Measurements from ENCODE around the gene SNAPC4.
"Not testable (repeated sequence)": the region's sequence is repeated elsewhere in the genome, so short reads cannot be mapped to it uniquely, and the experiment has no call there.

SNAPC4 gene

GRCh38 chr9:136431782-136432350 is 31.9 kb upstream of the SNAPC4 start:
- no peak for DNase-seq

- DNase-seq, result no peak
Observed at GRCh38 chr9:136430588-136431234, 30.7 kb upstream of the SNAPC4 start.

- no peak for DNase-seq
Observed at GRCh38 chr9:136429683-136430491, 29.9 kb upstream of the SNAPC4 start.

GRCh38 chr9:136429075-136429628 is 29.2 kb upstream of the SNAPC4 start:
- no peak for DNase-seq

- DNase-seq, result no peak
Observed at GRCh38 chr9:136426787-136427186, 26.8 kb upstream of the SNAPC4 start.

- DNase-seq, result not testable (repeated sequence)
Observed at GRCh38 chr9:136425367-136425766, 25.4 kb upstream of the SNAPC4 start.

- DNase-seq, result no peak
Observed at GRCh38 chr9:136424750-136425362, 24.9 kb upstream of the SNAPC4 start.

GRCh38 chr9:136423432-136424146 is 23.6 kb upstream of the SNAPC4 start:
- DNase-seq, result no peak

- DNase-seq, result no peak
Observed at GRCh38 chr9:136422876-136423275, 22.9 kb upstream of the SNAPC4 start.

- DNase-seq, result no peak
Observed at GRCh38 chr9:136421791-136422190, 21.8 kb upstream of the SNAPC4 start.

- DNase-seq, result no peak
Observed at GRCh38 chr9:136419092-136419420, 19.1 kb upstream of the SNAPC4 start.

- DNase-seq, result no peak
Observed at GRCh38 chr9:136418182-136419091, 18.5 kb upstream of the SNAPC4 start.

GRCh38 chr9:136416914-136417313 is 16.9 kb upstream of the SNAPC4 start:
- DNase-seq, result no peak

GRCh38 chr9:136416427-136416826 is 16.5 kb upstream of the SNAPC4 start:
- no peak for DNase-seq

- no peak for DNase-seq
Observed at GRCh38 chr9:136412962-136413361, 13.0 kb upstream of the SNAPC4 start.

- DNase-seq, result no peak
Observed at GRCh38 chr9:136411378-136411777, 11.4 kb upstream of the SNAPC4 start.

GRCh38 chr9:136410500-136411287 is 10.7 kb upstream of the SNAPC4 start, which contains the start of the genes ENTR1 and PMPCA:
TSS of gene ENTR1 (minus strand) at chr9:136410614. CDS start at chr9:136410397, 217 bp downstream.
TSS of gene PMPCA (plus strand) at chr9:136410658. CDS start at chr9:136410669, 11 bp downstream.
- DNase-seq, result peak; percentile 93

- peak; percentile 43 for DNase-seq
Observed at GRCh38 chr9:136409557-136410455, 9.8 kb upstream of the SNAPC4 start.

GRCh38 chr9:136407911-136408310 is 7.9 kb upstream of the SNAPC4 start:
- no peak for DNase-seq
